Heart left ventricle (tissue), 16 donors: ENCODE data around the gene SPIRE1. TPM values are rescaled to one million over a fixed set of nuclear protein-coding genes. Genes with fewer than 3 reads are reported as not detected.

Experiments
- ATAC-seq, 4 donors: fragments of 200-7000 bp; cut with Tn5 transposase; one replicate each; pipeline ENCODE4 v1.9.1; 2020 to 2022; ENCODE audit warnings: moderate library complexity in 4 of 4, mild to moderate bottlenecking in 3 of 4, moderate number of reproducible peaks in 1 of 4
- DNase-seq, 5 donors: peaks; one replicate each; pipeline ENCODE4 v3.0.0-alpha.2; 2020
- H3K27ac ChIP-seq, 12 donors: fragments of 200-600 bp; sonication (generic) in 4 of 12; one replicate each; pipeline versions ENCODE4 v1.5.0 to v1.8.0; 2016 to 2022; ENCODE audit warnings: mild to moderate bottlenecking in 2 of 12
- H3K27me3 ChIP-seq, 9 donors: fragments of 200-600 bp; sonication (generic) in 2 of 9; one replicate each; pipeline versions ENCODE4 v1.5.1 to v1.8.0; 2016 to 2022; ENCODE audit warnings: mild to moderate bottlenecking in 3 of 9
- H3K36me3 ChIP-seq, 9 donors: fragments of 200-600 bp; sonication (generic) in 2 of 9; one replicate each; pipeline versions ENCODE4 v1.5.0 to v1.8.0; 2018 to 2022; ENCODE audit warnings: mild to moderate bottlenecking in 2 of 9
- H3K4me1 ChIP-seq, 12 donors: fragments of 200-600 bp; sonication (generic) in 4 of 12; one replicate each; pipeline versions ENCODE4 v1.5.0 to v1.8.0; 2016 to 2022; ENCODE audit warnings: mild to moderate bottlenecking in 3 of 12
- H3K4me3 ChIP-seq, 12 donors: fragments of 200-600 bp; sonication (generic) in 4 of 12; one replicate each; pipeline versions ENCODE4 v1.5.0 to v1.8.0; 2017 to 2022; ENCODE audit warnings: mild to moderate bottlenecking in 9 of 12, moderate library complexity in 4 of 12
- H3K9me3 ChIP-seq, 12 donors: fragments of 200-600 bp; sonication (generic) in 4 of 12; one replicate each; pipeline versions ENCODE4 v1.5.0 to v1.8.0; 2016 to 2022; ENCODE audit warnings: mild to moderate bottlenecking in 1 of 12
- CTCF ChIP-seq, 12 donors: fragments of 200-600 bp; sonication (generic) in 4 of 12; IDR thresholded peaks; one replicate each; pipeline versions ENCODE4 v1.5.0 to v1.8.0; 2018 to 2022; ENCODE audit warnings: antibody characterized with exemption in 12 of 12, mild to moderate bottlenecking in 5 of 12
- POLR2A ChIP-seq, 2 donors: fragments of 450-650 bp; IDR thresholded peaks; one replicate each; pipeline ENCODE4 v1.6.1; 2017; ENCODE audit warnings: antibody characterized with exemption in 2 of 2, mild to moderate bottlenecking in 2 of 2, moderate library complexity in 2 of 2
- WGBS, 4 donors: extraction: QIAGEN DNeasy Blood & Tissue Kit in 2 of 4; methylation state at CpG; one replicate each; pipeline versions ENCODE4 v1.1.5 to v1.1.7; 2013 to 2018; 5-methylcytosine and 5-hydroxymethylcytosine counted together
- intact Hi-C, 10 donors: fragments of 100-400 bp; cut with DNase I; formaldehyde crosslinking; loops; one replicate each; pipeline versions ENCODE4 v1.11.1 to v1.14.2; 2022
- polyA plus RNA-seq, 2 donors: library from polyadenylated mRNA; stranded (reverse); fragments of 200-250 nt; gene quantifications; one replicate each; pipeline ENCODE4 v1.2.3, GENCODE V29; 2013
- total RNA-seq, 9 donors: library from RNA; depleted of rRNA in 2 of 9; stranded (reverse); fragments of >200 nt in 2 of 9; fragmentation: NEBNext Ultra II Directional in 3 of 9; extraction: Animal tissue kit (Norgen Biotek cat#: 25700) in 3 of 9; gene quantifications; one replicate each; pipeline versions ENCODE4 v1.1.0 to v1.2.4, GENCODE V29; 2016 to 2023
- donor health status: ischemic (EF 13 %, LVEDD 7.1; RV severe dilation, severe dysfunction).
- donor health status: healthy with polysubstance abuse.
- donor health status: DM: no; HTN: yes; CAD: no.
- donor health status: DM: no; HTN: no; CAD: no.
- donor health status: ischemic (EF 25% LVEDD 6.9; RV normal size, moderate dysfunction).
- donor health status: ischemic (EF 25% LVEDD 5.7; RV mildly dilated, moderate dysfunction).
- donor health status: healthy.
- donor health status: DM: yes; HTN: yes; CAD: no.
- donor health status: ischemic (EF 35%, LVEDD 5.7; RV mildly dilated, moderate dysfunction).
- donor health status: nonischemic (EF 11% LVEDD 7.7; RV severe dilation, severe dysfunction).
- donor health status: DM: yes; HTN: yes; CAD: no.
- donor health status: PGD.
- donor health status: ischemic (EF 29% LVEDD 5.4; RV normal size, mild dysfunction).
- donor health status: nonischemic (EF 23%, LVEDD 6.1; RV moderate dilation, normal function).

The SPIRE1 gene
- total and polyA plus RNA-seq, 11 donors, result 8.3 to 67.6 (median 47.8) TPM

GRCh38 chr18:12432196-12432595, 225.7 kb downstream of the SPIRE1 start:
- no peak overlapping the region for H3K4me3 ChIP-seq
- peaks cover 0 to 30% (median 15%) of the 10 kb centered on the region in 9 donors for H3K36me3 ChIP-seq
- no peak for DNase-seq
- no peaks in the 10 kb centered on the region for H3K4me1 ChIP-seq
- intact Hi-C loops, result no loop called here
- no peak for TF ChIP-seq CTCF (IDR thresholded peaks at IDR 0.05)
- no peak for TF ChIP-seq POLR2A (IDR thresholded peaks at IDR 0.05)
- no peaks in the 10 kb centered on the region for H3K27me3 ChIP-seq
- 96 to 97% (median 97%) methylated on average over 22 of the region's 22 CpGs for WGBS, 4 donors
- no peak overlapping the region for H3K27ac ChIP-seq
- H3K9me3 ChIP-seq, result peaks cover 0 to 4% (median 0%) of the 10 kb centered on the region in 12 donors
- ATAC-seq, result no peak

DNA sequence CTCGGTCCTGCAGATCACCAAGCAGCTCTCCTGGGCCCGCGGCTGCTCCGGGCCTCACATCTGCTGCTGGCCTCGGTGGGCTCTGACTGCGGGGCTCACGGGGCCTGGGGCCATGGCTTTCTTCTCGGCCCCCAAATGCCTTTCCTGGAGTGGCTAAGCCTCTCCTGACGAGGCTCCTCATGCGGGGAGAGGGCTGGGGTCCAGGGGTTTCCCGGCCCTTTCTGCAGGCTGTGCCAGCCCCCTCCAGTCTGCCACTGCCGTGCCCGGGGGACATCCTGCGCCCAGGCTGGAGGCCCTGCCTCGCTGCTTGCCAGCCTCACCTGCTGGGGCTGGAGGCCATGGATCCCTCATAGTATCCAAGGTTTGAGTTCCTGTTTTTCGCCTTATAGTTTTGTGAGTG, 226.3 kb downstream of the SPIRE1 start:
- no peaks in the 10 kb centered on the region for H3K4me1 ChIP-seq
- no peak for DNase-seq
- no peak for ATAC-seq
- no peak for TF ChIP-seq CTCF (IDR thresholded peaks at IDR 0.05)
- no peak for TF ChIP-seq POLR2A (IDR thresholded peaks at IDR 0.05)
- H3K27me3 ChIP-seq, result no peaks in the 10 kb centered on the region
- peak overlapping the region in 1 of 12 donors; percentile 45 for H3K27ac ChIP-seq
- peaks cover 0 to 33% (median 16%) of the 10 kb centered on the region in 9 donors for H3K36me3 ChIP-seq
- intact Hi-C loops, result no loop called here
- 95 to 98% (median 96%) methylated on average over 15 to 16 of the region's 16 CpGs for WGBS, 4 donors
- no peak overlapping the region for H3K4me3 ChIP-seq
- H3K9me3 ChIP-seq, result peaks cover 0 to 7% (median 0%) of the 10 kb centered on the region in 12 donors

DNA sequence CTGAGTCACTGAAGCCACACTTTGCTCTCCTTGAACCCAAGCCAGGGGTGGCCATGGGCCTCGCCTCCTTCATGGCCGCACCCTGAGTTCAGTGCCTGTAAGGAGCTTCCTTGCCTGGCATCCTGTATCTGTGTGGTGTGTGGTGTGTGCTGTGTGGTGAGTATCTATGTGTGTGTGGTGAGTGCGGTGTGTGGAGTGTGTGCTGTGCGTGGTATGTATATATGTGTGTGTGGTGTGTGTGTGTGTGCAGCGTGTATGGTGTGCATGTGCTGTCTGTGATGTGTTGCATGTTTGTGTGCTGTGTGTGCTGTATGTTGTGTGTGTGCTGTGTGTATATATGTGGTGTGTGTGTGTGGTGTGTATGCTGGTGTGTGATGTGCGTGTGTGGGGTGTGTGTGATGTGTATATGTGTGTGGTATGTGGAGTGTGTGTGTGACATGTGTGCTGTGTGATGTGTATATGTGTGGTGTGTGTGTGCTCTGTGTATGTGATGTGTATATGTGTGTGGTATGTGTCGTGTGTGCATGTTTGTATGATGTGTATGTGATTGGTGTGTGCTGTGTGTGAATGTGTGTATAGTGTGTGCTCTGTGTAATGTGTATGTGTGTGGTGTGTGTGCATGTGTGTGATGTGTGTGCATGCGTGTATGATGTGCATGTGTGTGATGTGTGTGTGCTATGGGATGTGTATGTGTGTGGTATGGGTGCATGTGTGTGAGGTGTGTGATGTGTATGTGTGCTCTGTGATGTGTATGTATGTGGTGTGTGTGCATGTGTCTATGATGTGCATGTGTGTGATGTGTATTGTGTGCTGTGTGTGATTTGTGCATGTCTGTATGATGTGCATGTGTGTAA, 227.5 kb downstream of the SPIRE1 start:
- ATAC-seq (peak in 1 of 4 donors; percentile 25), DNase-seq (no peak)
- Histone ChIP-seq H3K27ac (no peak overlapping the region), H3K9me3 (peaks cover 0 to 7% (median 0%) of the 10 kb centered on the region in 12 donors), H3K4me1 (no peaks in the 10 kb centered on the region), H3K36me3 (peaks cover 0 to 33% (median 16%) of the 10 kb centered on the region in 9 donors), H3K27me3 (no peaks in the 10 kb centered on the region), H3K4me3 (no peak overlapping the region)
- WGBS, 4 donors, result 84 to 97% (median 92%) methylated on average over 7 to 8 of the region's 8 CpGs
- no peak for TF ChIP-seq POLR2A (IDR thresholded peaks at IDR 0.05)
- no peak for TF ChIP-seq CTCF (IDR thresholded peaks at IDR 0.05)
- intact Hi-C loops, result no loop called here

DNA sequence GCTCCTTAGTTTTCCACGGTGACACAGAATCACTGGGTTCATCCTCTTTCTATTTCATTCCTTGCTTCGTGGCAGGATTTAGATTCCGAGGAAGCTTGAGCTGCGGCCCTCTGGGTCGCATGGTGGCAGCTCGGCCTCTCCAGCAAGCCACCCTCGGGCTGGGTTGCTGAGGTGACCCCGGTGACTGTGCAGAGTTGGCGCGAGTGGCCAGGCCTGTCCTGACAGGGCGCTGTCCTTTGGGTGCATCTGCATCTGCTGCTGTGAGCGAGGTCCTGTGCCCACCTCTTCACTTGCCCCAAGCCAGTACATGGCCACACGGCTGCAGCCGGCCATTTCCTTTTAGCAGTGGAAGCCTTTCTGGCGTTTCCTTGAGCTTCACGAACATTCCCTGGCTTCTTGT, 228.4 kb downstream of the SPIRE1 start:
- no peak for TF ChIP-seq POLR2A (IDR thresholded peaks at IDR 0.05)
- TF ChIP-seq CTCF (IDR thresholded peaks at IDR 0.05), result no peak

More for the DNA sequence above, 228.4 kb downstream of the SPIRE1 start:
- Histone ChIP-seq H3K27ac (no peak overlapping the region), H3K36me3 (peaks cover 0 to 33% (median 16%) of the 10 kb centered on the region in 9 donors), H3K4me1 (no peaks in the 10 kb centered on the region), H3K4me3 (no peak overlapping the region), H3K27me3 (no peaks in the 10 kb centered on the region), H3K9me3 (peaks cover 0 to 7% (median 0%) of the 10 kb centered on the region in 12 donors)
- 89 to 96% (median 93%) methylated on average over 14 to 16 of the region's 16 CpGs for WGBS, 4 donors
- DNase-seq (no peak), ATAC-seq (no peak)
- intact Hi-C loops, result no loop called here
